Common myeloid progenitor, CD34-positive (primary cell): ENCODE data around the gene DDX54.

Source experiments
- CTCF ChIA-PET: fragments of 350-600 bp; sonication (Branson Sonifier 250); formaldehyde crosslinking; loops from one replicate; lab custom pipeline; 2021; ENCODE audit warnings: antibody characterized with exemption; lab: Charles Lee
- POLR2A ChIA-PET: fragments of 350-600 bp; sonication (Branson Sonifier 250); formaldehyde crosslinking; loops from one replicate; lab custom pipeline; 2021; ENCODE audit warnings: antibody characterized with exemption; lab: Charles Lee
- DNase-seq, 3 donors: peaks; one replicate each; pipeline versions ENCODE4 v3.0.0 to v3.0.0-alpha.2; 2013
- H3K27ac ChIP-seq, 2 experiments: 1 replicate in 1 of 2; 2 replicates in 1 of 2; pipeline ENCODE4 v1.7.0; 2013; ENCODE audit warnings: inconsistent platforms in 2 of 2, low read length in 2 of 2, mild to moderate bottlenecking in 2 of 2, low read depth in 1 of 2, moderate library complexity in 1 of 2; ENCODE audit not compliant: severe bottlenecking in 2 of 2, insufficient read depth in 1 of 2, poor library complexity in 1 of 2
- H3K27me3 ChIP-seq, 5 experiments: replicated peaks in 2 of 5; 1 replicate in 3 of 5; 2 replicates in 2 of 5; pipeline versions ENCODE4 v1.6.1 to v1.7.0; 2013; ENCODE audit warnings: low read length in 4 of 5, mild to moderate bottlenecking in 2 of 5, moderate library complexity in 2 of 5, inconsistent platforms in 1 of 5; ENCODE audit not compliant: insufficient read depth in 5 of 5, control insufficient read depth in 4 of 5
- H3K36me3 ChIP-seq, 4 experiments: 1 replicate in 2 of 4; 2 replicates in 2 of 4; pipeline versions ENCODE4 v1.6.1 to v1.7.0; 2013; ENCODE audit warnings: low read length in 3 of 4, control low read depth in 1 of 4, mild to moderate bottlenecking in 1 of 4; ENCODE audit not compliant: control insufficient read depth in 4 of 4, insufficient read depth in 4 of 4
- H3K4me1 ChIP-seq, 4 experiments: 1 replicate in 3 of 4; 2 replicates in 1 of 4; pipeline versions ENCODE4 v1.6.1 to v1.7.1; 2013; ENCODE audit warnings: low read length in 3 of 4, mild to moderate bottlenecking in 3 of 4, control low read depth in 1 of 4, inconsistent platforms in 1 of 4, moderate library complexity in 1 of 4; ENCODE audit not compliant: control insufficient read depth in 4 of 4, insufficient read depth in 4 of 4; ENCODE audit errors: control extremely low read depth in 1 of 4
- H3K4me3 ChIP-seq, 7 experiments: 1 replicate in 4 of 7; 2 replicates in 3 of 7; pipeline versions ENCODE4 v1.5.1 to v1.7.0; 2013; ENCODE audit warnings: mild to moderate bottlenecking in 7 of 7, low read length in 6 of 7, moderate library complexity in 6 of 7, inconsistent platforms in 2 of 7, low read depth in 2 of 7, control low read depth in 1 of 7; ENCODE audit not compliant: insufficient read depth in 4 of 7, control insufficient read depth in 1 of 7; ENCODE audit errors: extremely low read depth in 1 of 7
- H3K9me3 ChIP-seq, 5 experiments: 1 replicate in 4 of 5; 2 replicates in 1 of 5; pipeline versions ENCODE4 v1.6.1 to v1.7.1; 2013; ENCODE audit warnings: low read length in 4 of 5, mild to moderate bottlenecking in 2 of 5, inconsistent platforms in 1 of 5, low read depth in 1 of 5, moderate library complexity in 1 of 5; ENCODE audit not compliant: control insufficient read depth in 4 of 5, insufficient read depth in 2 of 5; ENCODE audit errors: control extremely low read depth in 1 of 5
- WGBS: methylation state at CpG from one replicate; pipeline ENCODE4 v1.1.5; 2013; ENCODE audit not compliant: insufficient coverage; 5-methylcytosine and 5-hydroxymethylcytosine counted together

DDX54 gene

DNA sequence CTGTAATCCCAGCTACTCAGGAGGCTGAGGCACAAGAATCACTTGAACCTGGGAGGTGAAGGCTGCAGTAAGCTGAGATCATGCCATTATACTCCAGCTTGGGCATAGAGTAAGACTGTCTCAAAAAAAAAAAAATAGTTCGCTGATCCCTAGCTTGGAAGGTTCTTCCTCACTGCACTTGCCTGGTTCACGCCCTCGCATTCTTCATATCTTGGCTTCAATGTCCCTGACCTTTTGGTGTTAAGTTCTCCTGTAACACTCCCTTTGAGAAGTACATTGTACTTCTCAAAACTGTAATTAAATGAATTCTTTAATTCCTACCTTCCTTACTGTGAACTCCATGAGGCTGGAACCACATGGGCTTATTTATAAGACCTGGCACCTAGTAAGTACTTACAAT lies 19.5 kb upstream of the DDX54 start:
- CTCF ChIA-PET = interaction anchor here (1.0 to 3.1 kb wide), 8 partner anchors 9 to 221 kb away, joined by 3 to 22 read pairs (median 4); no protein-coding TSS in a partner anchor

GRCh38 chr12:113203852-113204760 lies 18.8 kb upstream of the DDX54 start:
- ChIA-PET POLR2A (interaction anchor here (0.6 to 0.7 kb wide), 3 partner anchors 17 to 102 kb away, joined by 3 to 5 read pairs (median 4); partner anchors contain the start of gene TPCN1), CTCF (interaction anchor here (1.0 to 3.1 kb wide), 11 partner anchors 8 to 222 kb away, joined by 3 to 22 read pairs (median 4); no protein-coding TSS in a partner anchor)
- 100% methylated on average over 6 of the region's 8 CpGs for WGBS
- Histone ChIP-seq H3K27me3 (no peaks in the 10 kb centered on the region), H3K4me3 (no peak overlapping the region), H3K36me3 (no peaks in the 10 kb centered on the region), H3K27ac (no peak overlapping the region), H3K4me1 (peaks cover 10 to 43% (median 26%) of the 10 kb centered on the region in 4 experiments), H3K9me3 (no peaks in the 10 kb centered on the region)
- DNase-seq = peak in 2 of 3 donors; percentile 22 to 28

More for the DNA sequence above, 19.5 kb upstream of the DDX54 start:
- Histone ChIP-seq H3K9me3 (no peaks in the 10 kb centered on the region), H3K4me1 (peaks cover 15 to 50% (median 33%) of the 10 kb centered on the region in 4 experiments), H3K36me3 (no peaks in the 10 kb centered on the region), H3K4me3 (no peak overlapping the region), H3K27me3 (no peaks in the 10 kb centered on the region), H3K27ac (no peak overlapping the region)
- no peak for DNase-seq
- POLR2A ChIA-PET = interaction anchor here (0.7 kb wide), 1 partner anchor 17 kb away, joined by 3 read pairs; the partner anchor contains the start of gene TPCN1
- WGBS = 80% methylated on average over 3 of the region's 3 CpGs

GRCh38 chr12:113202300-113203075 lies 17.2 kb upstream of the DDX54 start:
- POLR2A ChIA-PET = no interaction called here
- Histone ChIP-seq H3K9me3 (no peaks in the 10 kb centered on the region), H3K4me1 (peaks cover 4 to 26% (median 10%) of the 10 kb centered on the region in 4 experiments), H3K27ac (no peak overlapping the region), H3K4me3 (no peak overlapping the region), H3K27me3 (no peaks in the 10 kb centered on the region), H3K36me3 (no peaks in the 10 kb centered on the region)
- CTCF ChIA-PET = interaction anchor here (0.9 to 3.7 kb wide), 5 partner anchors 16 to 142 kb away, joined by 3 to 22 read pairs (median 3); no protein-coding TSS in a partner anchor
- no peak for DNase-seq
- 86% methylated on average over 4 of the region's 4 CpGs for WGBS

DNA sequence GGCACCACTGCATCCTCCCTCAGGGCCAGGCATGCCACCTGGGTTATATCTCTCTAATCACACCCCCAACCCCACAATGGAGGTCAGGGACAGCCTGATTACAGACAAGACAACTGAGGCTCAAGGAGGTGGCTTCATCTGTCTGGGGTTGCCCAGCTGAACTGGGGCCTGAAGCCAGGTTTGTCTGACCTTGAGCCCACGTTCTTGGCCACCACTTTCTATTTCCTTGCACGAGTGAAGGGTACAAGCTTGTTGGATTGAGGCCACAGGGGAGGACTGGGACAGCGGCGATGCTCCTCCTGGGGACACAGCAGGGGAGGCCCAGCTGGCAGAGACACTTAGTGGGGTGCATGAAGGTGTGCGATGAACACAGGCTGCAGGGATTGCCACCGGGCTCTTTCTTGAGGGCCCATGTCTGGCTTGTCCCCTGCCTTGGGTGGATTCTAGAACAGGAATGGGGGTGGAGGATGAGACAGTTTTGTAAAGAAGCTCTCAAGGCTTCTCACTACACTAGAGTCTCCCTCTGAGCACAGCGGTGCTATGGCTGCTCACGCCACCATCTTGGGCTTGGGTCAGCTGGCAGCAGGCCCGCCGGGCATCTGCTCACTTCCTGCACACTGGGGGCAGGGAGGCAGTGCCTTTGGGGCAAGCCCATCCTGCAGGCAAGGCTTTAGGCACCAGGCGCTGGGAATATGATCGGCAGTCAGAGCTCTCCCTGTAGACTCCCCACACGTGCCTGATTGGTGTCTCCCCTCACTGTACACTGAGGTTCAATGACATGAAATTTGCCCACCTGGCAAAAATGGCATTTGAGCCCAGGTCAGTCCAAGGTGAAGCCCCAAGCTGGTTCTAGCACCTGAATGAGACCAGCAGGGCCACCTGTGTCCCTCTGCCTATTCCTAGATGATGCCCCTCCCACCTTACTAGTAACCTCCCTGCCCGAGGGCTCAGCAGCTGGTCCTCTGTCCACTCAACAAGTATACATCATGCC lies 16.2 kb upstream of the DDX54 start:
- DNase-seq = no peak
- H3K4me1 ChIP-seq = peaks cover 2 to 16% (median 8%) of the 10 kb centered on the region in 4 experiments
- POLR2A ChIA-PET = no interaction called here
- CTCF ChIA-PET = interaction anchor here (1.0 to 3.7 kb wide), 4 partner anchors 22 to 47 kb away, joined by 4 to 19 read pairs (median 4); no protein-coding TSS in a partner anchor
- no peaks in the 10 kb centered on the region for H3K9me3 ChIP-seq
- H3K4me3 ChIP-seq = no peak overlapping the region
- no peaks in the 10 kb centered on the region for H3K27me3 ChIP-seq
- no peaks in the 10 kb centered on the region for H3K36me3 ChIP-seq
- WGBS = 95% methylated on average over 11 of the region's 14 CpGs
- H3K27ac ChIP-seq = no peak overlapping the region

DNA sequence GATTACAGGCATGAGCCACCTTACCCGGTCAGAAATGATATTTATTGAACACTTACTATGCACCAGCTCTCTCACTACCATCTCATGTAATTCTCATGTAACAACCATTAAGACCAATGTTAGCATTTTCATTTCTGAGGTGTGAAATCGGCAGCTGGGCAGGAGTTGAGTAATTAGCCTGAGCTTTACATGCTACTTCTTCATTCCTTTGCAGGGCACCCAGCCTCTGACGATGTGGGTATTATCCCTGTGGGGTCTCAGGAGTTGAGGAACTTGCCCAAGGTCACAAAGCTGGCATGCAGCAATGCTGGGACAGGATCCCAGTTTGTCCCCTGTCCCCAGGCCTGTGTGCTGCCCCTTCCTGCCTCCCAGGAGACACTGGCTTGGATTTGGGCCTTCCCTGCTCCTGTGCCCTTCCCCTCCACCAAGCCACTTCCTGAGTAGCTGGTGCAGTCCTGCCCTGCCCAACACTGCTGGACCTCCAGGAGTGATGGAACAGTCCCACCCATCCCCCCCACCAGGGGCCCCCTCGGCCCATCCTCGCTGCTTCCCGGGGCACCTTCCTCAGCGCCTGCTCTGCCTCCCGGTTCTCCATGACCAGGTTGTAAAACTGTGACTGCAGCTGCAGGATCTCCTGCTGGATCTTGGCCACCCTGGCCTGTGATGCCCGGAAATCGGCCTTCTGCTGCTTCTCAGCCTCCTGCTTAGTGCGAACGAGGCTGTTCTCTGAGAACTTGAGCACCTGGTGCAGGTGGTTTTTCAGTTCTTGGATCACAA lies 14.9 kb upstream of the DDX54 start:
- peaks cover 0 to 13% (median 7%) of the 10 kb centered on the region in 4 experiments for H3K4me1 ChIP-seq
- POLR2A ChIA-PET = interaction anchor here (1.3 kb wide), 1 partner anchor 33 kb away, joined by 3 read pairs; no protein-coding TSS in a partner anchor
- DNase-seq = no peak
- CTCF ChIA-PET = interaction anchor here (0.6 to 3.7 kb wide), 8 partner anchors 8 to 112 kb away, joined by 3 to 19 read pairs (median 4); no protein-coding TSS in a partner anchor
- no peaks in the 10 kb centered on the region for H3K36me3 ChIP-seq
- WGBS = 99% methylated on average over 9 of the region's 12 CpGs
- H3K27me3 ChIP-seq = no peaks in the 10 kb centered on the region
- H3K4me3 ChIP-seq = no peak overlapping the region
- no peak overlapping the region for H3K27ac ChIP-seq
- no peaks in the 10 kb centered on the region for H3K9me3 ChIP-seq
